Mammary epithelial cell (primary cell): Measurements from ENCODE around the gene ZNF280A.

ENCODE experiments used
- EZH2 ChIP-seq: IDR thresholded peaks from 2 replicates; pipeline ENCODE4 v1.6.1; 2012; ENCODE audit warnings: low read length, inconsistent platforms, borderline replicate concordance
- TF ChIP-seq, protein P1 (sequence below), 2 donors: IDR thresholded peaks in 1 of 2; conservative IDR thresholded peaks in 1 of 2; 2 replicates each; pipeline ENCODE4 v1.5.1; 2011 to 2012; ENCODE audit warnings: inconsistent platforms in 2 of 2, low read length in 2 of 2, mild to moderate bottlenecking in 2 of 2, control low read depth in 1 of 2, low read depth in 1 of 2; ENCODE audit not compliant: insufficient read depth in 1 of 2; ENCODE audit errors: extremely low read depth in 1 of 2

GRCh38 chr22:22488736-22489135, 31.3 kb downstream of the ZNF280A start:
- TF ChIP-seq, protein P1, sequence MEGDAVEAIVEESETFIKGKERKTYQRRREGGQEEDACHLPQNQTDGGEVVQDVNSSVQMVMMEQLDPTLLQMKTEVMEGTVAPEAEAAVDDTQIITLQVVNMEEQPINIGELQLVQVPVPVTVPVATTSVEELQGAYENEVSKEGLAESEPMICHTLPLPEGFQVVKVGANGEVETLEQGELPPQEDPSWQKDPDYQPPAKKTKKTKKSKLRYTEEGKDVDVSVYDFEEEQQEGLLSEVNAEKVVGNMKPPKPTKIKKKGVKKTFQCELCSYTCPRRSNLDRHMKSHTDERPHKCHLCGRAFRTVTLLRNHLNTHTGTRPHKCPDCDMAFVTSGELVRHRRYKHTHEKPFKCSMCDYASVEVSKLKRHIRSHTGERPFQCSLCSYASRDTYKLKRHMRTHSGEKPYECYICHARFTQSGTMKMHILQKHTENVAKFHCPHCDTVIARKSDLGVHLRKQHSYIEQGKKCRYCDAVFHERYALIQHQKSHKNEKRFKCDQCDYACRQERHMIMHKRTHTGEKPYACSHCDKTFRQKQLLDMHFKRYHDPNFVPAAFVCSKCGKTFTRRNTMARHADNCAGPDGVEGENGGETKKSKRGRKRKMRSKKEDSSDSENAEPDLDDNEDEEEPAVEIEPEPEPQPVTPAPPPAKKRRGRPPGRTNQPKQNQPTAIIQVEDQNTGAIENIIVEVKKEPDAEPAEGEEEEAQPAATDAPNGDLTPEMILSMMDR (conservative IDR thresholded peaks at IDR 0.05 in 1 of 2, IDR thresholded peaks at IDR 0.05 in 1 of 2; ENCODE audit: extremely low read depth in 1 of 2, insufficient read depth in 1 of 2, low read depth in 1 of 2, low read length in 2 of 2) = no peak
- TF ChIP-seq EZH2 = no peak
